Endothelial cell of umbilical vein (primary cell): Measurements from ENCODE around the gene SLC16A11. TPM values are rescaled to one million over a fixed set of nuclear protein-coding genes. Genes with fewer than 3 reads are reported as not detected.

ENCODE experiments used
- BruUV-seq: library from RNA; stranded (reverse); fragments of 400-500 nt; replicated peaks from 2 replicates; lab custom pipeline; 2021; lab: Mats Ljungman, UMichigan
- CTCF ChIA-PET: fragments of 300-600, 350-600 bp; sonication (Branson Sonifier 250); formaldehyde crosslinking; loops from one replicate; lab custom pipeline; 2021; ENCODE audit warnings: antibody characterized with exemption, inconsistent platforms; lab: Charles Lee
- POLR2A ChIA-PET: fragments of 300-600, 350-600 bp; sonication (Branson Sonifier 250); formaldehyde crosslinking; loops from one replicate; lab custom pipeline; 2021; ENCODE audit warnings: antibody characterized with exemption, inconsistent platforms; lab: Charles Lee
- DNase-seq: peaks from one replicate; pipeline ENCODE4 v3.0.0-alpha.2; 2011; ENCODE audit warnings: low read depth, low spot score
- FAIRE-seq: peaks from 2 replicates; lab custom pipeline; 2011; peaks lifted over from hg19 to GRCh38; lab: Jason Lieb, UNC
- H2AFZ ChIP-seq: 2 replicates; pipeline ENCODE4 v1.6.0; 2012; ENCODE audit warnings: low read depth, low read length, control low read depth, inconsistent platforms
- H3K27ac ChIP-seq: 2 replicates; pipeline ENCODE4 v1.5.1; 2011; ENCODE audit warnings: low read depth, mild to moderate bottlenecking, control low read depth, low read length, moderate library complexity; ENCODE audit not compliant: insufficient read depth
- H3K27me3 ChIP-seq, 2 experiments: 2 replicates each; pipeline versions ENCODE4 v1.6.0 to v1.6.1; 2011; ENCODE audit warnings: low read length in 2 of 2, mixed read lengths in 1 of 2; ENCODE audit not compliant: control insufficient read depth in 2 of 2, insufficient read depth in 2 of 2
- H3K36me3 ChIP-seq, 2 experiments: 2 replicates in 1 of 2; 3 replicates in 1 of 2; pipeline ENCODE4 v1.5.1; 2011; ENCODE audit warnings: low read length in 2 of 2, mild to moderate bottlenecking in 1 of 2, moderate library complexity in 1 of 2; ENCODE audit not compliant: control insufficient read depth in 2 of 2, insufficient read depth in 2 of 2; ENCODE audit errors: extremely low read depth in 1 of 2
- H3K4me1 ChIP-seq: 3 replicates; pipeline ENCODE4 v1.5.1; 2011; ENCODE audit warnings: mild to moderate bottlenecking, low read length; ENCODE audit not compliant: control insufficient read depth, insufficient read depth; ENCODE audit errors: extremely low read depth
- H3K4me2 ChIP-seq: 2 replicates; pipeline ENCODE4 v1.6.1; 2011; ENCODE audit warnings: low read length, control low read depth, mixed read lengths; ENCODE audit not compliant: insufficient read depth
- H3K4me3 ChIP-seq, 3 experiments: fragments of 200-600 bp in 1 of 3; sonication (generic), shearing (Covaris generic) in 1 of 3; replicated peaks in 1 of 3; 2 replicates each; pipeline ENCODE4 v1.5.1; 2011 to 2016; ENCODE audit warnings: control low read depth in 3 of 3, low read length in 3 of 3, mild to moderate bottlenecking in 2 of 3, inconsistent platforms in 1 of 3, low read depth in 1 of 3, moderate library complexity in 1 of 3; ENCODE audit not compliant: insufficient read depth in 1 of 3
- H3K79me2 ChIP-seq: 2 replicates; pipeline ENCODE4 v1.6.0; 2012; ENCODE audit warnings: low read length, inconsistent platforms; ENCODE audit not compliant: control insufficient read depth, insufficient read depth
- H3K9ac ChIP-seq: replicated peaks from 2 replicates; pipeline ENCODE3; 2011; ENCODE audit warnings: low read length, control low read depth; ENCODE audit not compliant: insufficient read depth; ENCODE audit errors: extremely low read depth
- H3K9me1 ChIP-seq: replicated peaks from 3 replicates; pipeline ENCODE4 v1.6.0; 2011; ENCODE audit warnings: mild to moderate bottlenecking, low read length; ENCODE audit not compliant: control insufficient read depth, insufficient read depth; ENCODE audit errors: extremely low read depth
- H3K9me3 ChIP-seq: replicated peaks from 2 replicates; pipeline ENCODE4 v1.5.1; 2012; ENCODE audit warnings: low read length, inconsistent platforms; ENCODE audit not compliant: control insufficient read depth, insufficient read depth
- H4K20me1 ChIP-seq: replicated peaks from 2 replicates; pipeline ENCODE3; 2011; ENCODE audit warnings: mild to moderate bottlenecking, low read length; ENCODE audit not compliant: control insufficient read depth, insufficient read depth; ENCODE audit errors: extremely low read depth
- FOS ChIP-seq: IDR thresholded peaks from 2 replicates; pipeline ENCODE4 v1.6.1; 2011; ENCODE audit warnings: mild to moderate bottlenecking, low read length, moderate library complexity, borderline replicate concordance; ENCODE audit not compliant: insufficient read depth
- GATA2 ChIP-seq: IDR thresholded peaks from 2 replicates; pipeline ENCODE4 v1.7.0; 2011; ENCODE audit warnings: low read depth, mild to moderate bottlenecking, moderate library complexity, mixed read lengths, low read length; ENCODE audit not compliant: insufficient read length, insufficient read depth
- JUN ChIP-seq: IDR thresholded peaks from 2 replicates; pipeline ENCODE4 v1.6.1; 2011; ENCODE audit warnings: borderline replicate concordance, low read depth; ENCODE audit not compliant: insufficient read length, insufficient read depth
- MAX ChIP-seq: IDR thresholded peaks from 2 replicates; pipeline ENCODE4 v1.6.1; 2011; ENCODE audit not compliant: insufficient read depth, insufficient read length
- POLR2AphosphoS5 ChIP-seq: IDR thresholded peaks from 2 replicates; pipeline ENCODE4 v1.6.1; 2012; ENCODE audit warnings: low read depth, mild to moderate bottlenecking, control low read depth, low read length, moderate library complexity; ENCODE audit not compliant: insufficient read depth
- dilution Hi-C: fragments of 300-500 bp; cut with MboI; formaldehyde crosslinking; loops from one replicate; pipeline ENCODE4 v1.15.0; 2019; ENCODE audit warnings: low sequenced_read_pairs; ENCODE audit not compliant: extremely low pct_ligation_motif_present
- intact Hi-C: fragments of 100-400 bp; cut with micrococcal nuclease; formaldehyde crosslinking; loops from one replicate; pipeline ENCODE4 v1.10.0; 2022
- polyA plus RNA-seq, 4 experiments: library from polyadenylated mRNA; depleted of rRNA in 3 of 4; stranded (reverse) in 3 of 4; unstranded in 1 of 4; fragments of >200 nt; gene quantifications; 2 replicates each; pipeline versions ENCODE4 v1.2.1 to v1.2.3, GENCODE V29; 2011 to 2012; ENCODE audit warnings: missing spikeins in 1 of 4
- total RNA-seq: library from RNA; stranded (reverse); gene quantifications from 2 replicates; pipeline ENCODE4 v1.2.3, GENCODE V29; 2021
- TF ChIP-seq, protein P1 (sequence below), 2 donors: IDR thresholded peaks; 1 replicate in 1 of 2; 2 replicates in 1 of 2; pipeline ENCODE4 v1.5.1; 2011; ENCODE audit warnings: low read length in 2 of 2, mild to moderate bottlenecking in 2 of 2, moderate library complexity in 2 of 2, control low read depth in 1 of 2, inconsistent platforms in 1 of 2, low read depth in 1 of 2; ENCODE audit not compliant: insufficient read depth in 1 of 2; ENCODE audit errors: extremely low read depth in 1 of 2

Gene SLC16A11
- total and polyA plus RNA-seq, 2 donors (not counting 3 experiments of a cell fraction or from before 2014, with no cell fraction given): 0.95 to 1.4 TPM

DNA sequence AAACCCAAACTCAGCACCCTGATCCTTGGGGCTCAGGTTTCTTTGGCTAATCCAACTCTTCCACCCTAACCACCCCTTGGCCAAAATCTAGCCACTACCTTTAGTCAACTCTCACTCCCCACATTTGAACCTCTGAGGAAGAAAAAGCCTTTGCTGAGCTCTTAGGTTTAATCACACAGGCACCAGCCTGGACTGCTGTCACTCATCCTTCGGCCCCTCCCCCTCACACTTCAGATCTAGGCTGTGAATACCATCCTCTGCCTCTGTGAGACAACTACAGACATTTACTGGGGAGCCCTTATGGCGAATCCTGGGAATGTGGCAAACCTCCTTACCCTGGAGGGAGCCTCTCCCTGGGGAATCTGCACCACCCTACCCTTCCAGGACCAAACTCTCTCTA lies 36.7 kb downstream of the SLC16A11 start:
- ChIA-PET CTCF (interaction anchor here (1.0 to 2.0 kb wide), 4 partner anchors 15 to 96 kb away, joined by 3 to 18 read pairs (median 3); no protein-coding TSS in a partner anchor), POLR2A (no interaction called here)
- intact Hi-C loops: no loop called here

More for the DNA sequence above, 36.7 kb downstream of the SLC16A11 start:
- no peaks in the 10 kb centered on the region for H3K9me1 ChIP-seq
- no peaks in the 10 kb centered on the region for H3K27me3 ChIP-seq
- no peak for FAIRE-seq
- H3K79me2 ChIP-seq: peaks cover 41% of the 10 kb centered on the region
- H2AFZ ChIP-seq: no peak overlapping the region
- no peak for DNase-seq
- H3K4me3 ChIP-seq: no peak overlapping the region
- H4K20me1 ChIP-seq: peaks cover 2% of the 10 kb centered on the region
- H3K9me3 ChIP-seq: no peaks in the 10 kb centered on the region
- TF ChIP-seq JUN (no peak), FOS (no peak), POLR2AphosphoS5 (no peak), MAX (no peak), GATA2 (no peak)
- TF ChIP-seq, protein P1, sequence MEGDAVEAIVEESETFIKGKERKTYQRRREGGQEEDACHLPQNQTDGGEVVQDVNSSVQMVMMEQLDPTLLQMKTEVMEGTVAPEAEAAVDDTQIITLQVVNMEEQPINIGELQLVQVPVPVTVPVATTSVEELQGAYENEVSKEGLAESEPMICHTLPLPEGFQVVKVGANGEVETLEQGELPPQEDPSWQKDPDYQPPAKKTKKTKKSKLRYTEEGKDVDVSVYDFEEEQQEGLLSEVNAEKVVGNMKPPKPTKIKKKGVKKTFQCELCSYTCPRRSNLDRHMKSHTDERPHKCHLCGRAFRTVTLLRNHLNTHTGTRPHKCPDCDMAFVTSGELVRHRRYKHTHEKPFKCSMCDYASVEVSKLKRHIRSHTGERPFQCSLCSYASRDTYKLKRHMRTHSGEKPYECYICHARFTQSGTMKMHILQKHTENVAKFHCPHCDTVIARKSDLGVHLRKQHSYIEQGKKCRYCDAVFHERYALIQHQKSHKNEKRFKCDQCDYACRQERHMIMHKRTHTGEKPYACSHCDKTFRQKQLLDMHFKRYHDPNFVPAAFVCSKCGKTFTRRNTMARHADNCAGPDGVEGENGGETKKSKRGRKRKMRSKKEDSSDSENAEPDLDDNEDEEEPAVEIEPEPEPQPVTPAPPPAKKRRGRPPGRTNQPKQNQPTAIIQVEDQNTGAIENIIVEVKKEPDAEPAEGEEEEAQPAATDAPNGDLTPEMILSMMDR (IDR thresholded peaks at IDR 0.05; ENCODE audit: extremely low read depth in 1 of 2, insufficient read depth in 1 of 2, low read depth in 1 of 2, low read length in 2 of 2): no peak
- H3K4me2 ChIP-seq: no peak overlapping the region
- dilution Hi-C loops: no loop called here
- H3K9ac ChIP-seq: no peak overlapping the region
- peaks cover 13% of the 10 kb centered on the region for H3K4me1 ChIP-seq
- H3K27ac ChIP-seq: no peak overlapping the region
- peaks cover 7 to 11% of the 10 kb centered on the region in 2 experiments for H3K36me3 ChIP-seq
- no TSS peak for BruUV-seq
